Activated CD4-positive, CD25-positive, alpha-beta regulatory T cell (primary cell): ENCODE results near the gene TREML4.
"Not testable (repeated sequence)": the region's sequence is repeated elsewhere in the genome, so short reads cannot be mapped to it uniquely, and the experiment has no call there.

Source experiments
- DNase-seq, 4 experiments: peaks; one replicate each; lab custom pipeline; 2025; lab: John Stamatoyannopoulos, UW

Gene TREML4

DNA sequence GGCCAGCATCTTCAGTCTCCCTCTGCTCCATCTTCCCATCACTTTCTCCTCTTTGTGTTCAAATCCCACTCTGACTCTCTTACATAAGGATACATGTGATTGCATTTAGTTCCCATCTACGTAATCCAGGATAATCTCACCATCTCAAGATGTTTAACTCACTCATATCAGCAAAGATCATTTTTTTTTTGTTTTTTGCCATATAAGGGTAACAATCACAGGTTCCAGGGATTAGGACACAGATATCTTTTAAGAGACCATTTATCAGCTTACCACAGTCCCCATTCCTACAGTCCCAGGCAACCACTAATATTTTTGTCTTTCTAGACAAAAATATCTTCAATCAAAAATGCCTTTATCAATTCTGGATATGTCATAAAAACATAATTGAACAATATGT lies 24.0 kb upstream of the TREML4 start:
- DNase-seq = no peak

DNA sequence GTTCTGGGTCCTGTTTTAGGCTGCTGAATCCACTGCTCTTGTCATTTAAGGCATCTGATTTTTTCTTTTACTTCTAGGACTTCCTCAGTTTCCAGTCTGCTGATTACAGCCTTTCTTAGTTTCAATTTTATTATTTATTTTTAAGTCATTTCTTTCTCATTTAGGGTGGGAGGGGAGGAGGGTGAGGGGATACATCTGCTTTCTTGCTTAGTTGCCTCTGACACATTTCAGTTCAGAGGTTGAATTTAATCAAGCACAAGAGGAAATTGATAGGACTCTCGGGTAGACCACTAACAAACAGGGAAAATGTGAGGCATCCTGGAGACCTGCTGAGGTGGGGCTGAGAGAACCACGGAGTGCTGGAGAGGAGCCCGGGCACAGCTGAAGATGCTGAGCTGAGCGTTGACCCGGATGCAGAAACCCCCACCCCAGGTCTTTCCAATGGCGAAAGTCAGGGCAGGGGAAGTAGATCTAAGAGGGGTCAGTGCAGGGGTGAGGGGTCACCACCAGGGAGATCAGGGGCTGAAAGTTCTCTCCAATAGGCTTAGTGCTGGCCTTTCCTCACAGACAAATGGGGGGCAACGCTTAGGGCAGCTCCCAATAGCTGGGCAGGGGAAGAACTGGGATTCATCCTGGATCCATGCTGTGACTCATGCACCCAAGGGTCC lies 19.6 kb upstream of the TREML4 start:
- no peak for DNase-seq

GRCh38 chr6:41209547-41210320 lies 18.4 kb upstream of the TREML4 start:
- no peak for DNase-seq

DNA sequence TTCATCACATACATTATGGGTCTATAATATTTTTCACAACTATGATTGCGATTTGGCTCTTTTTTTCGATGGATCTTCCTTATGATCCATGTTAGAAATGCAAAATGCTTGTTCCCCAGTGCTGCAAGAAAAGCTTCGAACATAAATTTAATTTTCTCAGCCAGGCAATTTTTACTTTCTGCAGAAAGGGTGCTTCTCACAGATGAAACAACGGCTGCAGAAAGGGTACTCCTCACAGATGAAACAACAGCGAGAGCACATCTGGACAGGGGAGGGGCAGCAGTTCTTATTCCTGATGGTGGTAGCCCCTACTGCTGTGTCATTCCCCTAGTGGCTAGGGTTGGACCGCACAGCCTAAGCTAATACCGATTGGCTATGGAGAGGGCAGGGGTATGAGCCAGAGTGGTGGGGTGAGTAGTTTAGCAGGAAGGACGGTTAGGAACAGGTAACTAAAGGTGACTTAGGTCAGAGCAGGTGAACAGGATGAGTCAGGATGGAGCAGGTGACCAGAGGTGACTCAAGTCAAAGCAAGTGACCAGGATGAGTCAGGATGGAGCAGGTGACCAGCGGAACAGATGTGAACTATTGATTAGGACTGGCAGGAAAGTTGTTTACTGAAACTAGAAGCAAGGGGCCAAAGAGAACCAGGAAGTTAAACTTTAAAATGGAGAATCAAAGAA lies 13.4 kb upstream of the TREML4 start:
- DNase-seq = no peak

- DNase-seq = no peak
Measured at GRCh38 chr6:41215777-41216176, 12.4 kb upstream of the TREML4 start.

DNA sequence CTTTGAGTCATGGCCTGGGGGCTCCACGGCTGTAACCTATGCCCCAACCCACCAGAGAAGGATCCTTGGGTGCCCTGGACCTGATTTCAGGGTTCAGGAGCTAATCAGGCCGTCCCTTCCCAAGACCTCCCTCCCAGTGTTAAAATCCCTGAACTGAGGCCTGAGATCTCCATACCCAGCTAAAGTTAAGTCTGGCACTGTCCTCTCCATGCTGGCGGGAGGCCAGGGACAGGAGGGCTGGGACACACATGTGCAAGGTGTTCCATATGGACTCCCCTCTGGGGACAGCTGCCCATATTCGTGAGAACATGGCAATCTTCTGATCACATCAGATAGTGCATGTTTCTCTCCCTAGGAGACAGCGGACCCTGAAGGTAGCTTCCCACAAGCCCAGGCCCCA lies 11.5 kb upstream of the TREML4 start:
- no peak for DNase-seq

- DNase-seq = no peak
Measured at GRCh38 chr6:41222045-41222444, 6.1 kb upstream of the TREML4 start.

GRCh38 chr6:41222513-41222912 lies 5.6 kb upstream of the TREML4 start:
- DNase-seq = no peak

DNA sequence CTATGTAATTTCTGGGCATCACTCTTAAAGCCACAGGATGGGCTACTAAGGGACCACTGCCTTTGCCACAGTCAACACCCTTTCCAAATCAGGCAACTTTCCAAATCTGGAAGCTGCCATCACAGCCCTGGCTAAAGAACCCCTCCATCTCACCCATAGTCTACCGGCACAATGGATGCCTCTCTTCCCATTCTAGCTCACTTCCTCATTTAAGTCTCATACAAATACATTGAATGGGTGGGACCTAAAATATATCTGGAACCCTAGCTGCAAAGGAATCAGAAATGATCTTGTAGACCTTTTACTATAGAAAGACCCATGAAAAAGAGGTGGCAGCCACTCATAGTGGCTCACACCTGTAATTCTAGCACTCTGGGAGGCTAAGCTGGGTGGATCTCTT lies 3.3 kb upstream of the TREML4 start:
- DNase-seq = no peak

DNA sequence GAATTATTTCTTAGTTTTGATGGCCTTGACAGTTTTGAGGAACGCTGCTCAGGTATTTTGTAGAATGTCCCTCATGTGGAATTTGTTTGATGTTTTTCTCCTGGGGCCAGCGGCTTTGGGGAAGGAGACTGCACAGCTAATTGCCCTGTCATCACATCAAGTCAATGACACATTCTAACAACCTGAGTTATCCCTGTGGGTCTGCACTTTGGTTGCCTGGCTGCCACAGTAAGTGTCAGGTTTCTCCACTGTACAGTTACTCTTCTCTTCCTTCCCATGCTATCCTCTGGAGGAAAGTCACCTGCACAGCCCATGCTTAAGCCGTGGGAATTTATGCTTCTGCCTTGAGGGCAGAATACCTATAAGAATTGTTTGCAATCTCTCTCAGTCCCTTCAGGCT lies 1.4 kb upstream of the TREML4 start:
- DNase-seq = no peak

- no peak for DNase-seq
Measured at GRCh38 chr6:41228616-41229015, 467 bp downstream of the TREML4 start.

GRCh38 chr6:41229721-41230120 lies 1.6 kb downstream of the TREML4 start:
- no peak for DNase-seq

DNA sequence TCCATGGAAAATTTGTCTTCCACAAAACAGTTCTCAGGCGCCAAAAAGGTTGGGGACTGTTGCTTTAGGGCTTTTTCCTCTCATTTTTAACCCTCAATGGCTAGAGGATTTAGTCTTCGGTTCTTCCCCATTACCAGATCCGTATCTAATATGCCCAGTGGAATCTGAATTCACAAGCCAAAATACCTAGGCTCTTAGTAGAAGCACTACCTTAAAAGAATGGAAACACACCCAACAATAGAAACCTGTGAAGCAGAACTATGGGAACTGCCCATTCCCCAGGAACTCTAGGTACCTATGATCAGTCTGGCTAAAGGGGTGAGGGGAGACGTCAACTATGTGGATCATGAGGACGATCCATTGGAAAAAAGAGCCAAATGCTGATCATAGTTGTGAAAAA lies 3.1 kb downstream of the TREML4 start:
- DNase-seq = no peak

DNA sequence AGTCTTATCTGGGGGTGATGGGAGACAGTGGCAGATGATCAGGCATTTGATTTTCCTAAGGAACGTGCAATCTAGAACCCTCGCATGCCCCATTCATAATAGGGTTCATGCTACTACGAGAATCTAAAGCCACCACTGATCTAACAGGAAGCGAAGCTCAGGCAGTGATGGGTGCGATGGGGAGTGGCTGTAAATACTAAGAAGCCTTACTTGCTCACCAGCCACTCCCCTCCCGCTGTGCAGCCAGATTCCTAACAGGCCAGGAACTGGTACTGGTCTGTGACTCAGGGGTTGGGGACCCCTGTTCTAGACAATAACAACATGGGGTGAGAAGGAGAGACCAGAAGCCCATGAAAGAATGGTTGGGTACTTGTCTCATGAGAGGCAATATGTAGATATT lies 4.5 kb downstream of the TREML4 start:
- DNase-seq = no peak

- DNase-seq = no peak
Measured at GRCh38 chr6:41236276-41236675, 8.1 kb downstream of the TREML4 start.

DNA sequence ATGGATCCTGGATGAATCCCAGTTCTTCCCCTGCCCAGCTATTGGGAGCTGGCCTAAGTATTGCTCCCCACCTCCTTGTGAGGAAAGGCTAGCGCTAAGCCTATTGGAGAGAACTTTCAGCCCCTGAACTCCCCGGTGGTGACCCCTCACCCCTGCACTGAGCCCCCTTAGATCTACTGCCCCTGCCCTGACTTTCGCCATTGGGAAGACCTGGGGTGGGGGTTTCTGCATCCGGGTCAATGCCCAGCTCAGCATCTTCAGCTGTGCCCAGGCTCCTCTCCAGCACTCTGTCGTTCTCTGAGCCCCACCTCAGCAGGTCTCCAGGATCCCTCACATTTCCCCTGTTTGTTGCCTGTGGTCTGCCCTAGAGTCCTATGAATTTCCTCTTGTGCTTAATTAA lies 9.0 kb downstream of the TREML4 start:
- DNase-seq = no peak

DNA sequence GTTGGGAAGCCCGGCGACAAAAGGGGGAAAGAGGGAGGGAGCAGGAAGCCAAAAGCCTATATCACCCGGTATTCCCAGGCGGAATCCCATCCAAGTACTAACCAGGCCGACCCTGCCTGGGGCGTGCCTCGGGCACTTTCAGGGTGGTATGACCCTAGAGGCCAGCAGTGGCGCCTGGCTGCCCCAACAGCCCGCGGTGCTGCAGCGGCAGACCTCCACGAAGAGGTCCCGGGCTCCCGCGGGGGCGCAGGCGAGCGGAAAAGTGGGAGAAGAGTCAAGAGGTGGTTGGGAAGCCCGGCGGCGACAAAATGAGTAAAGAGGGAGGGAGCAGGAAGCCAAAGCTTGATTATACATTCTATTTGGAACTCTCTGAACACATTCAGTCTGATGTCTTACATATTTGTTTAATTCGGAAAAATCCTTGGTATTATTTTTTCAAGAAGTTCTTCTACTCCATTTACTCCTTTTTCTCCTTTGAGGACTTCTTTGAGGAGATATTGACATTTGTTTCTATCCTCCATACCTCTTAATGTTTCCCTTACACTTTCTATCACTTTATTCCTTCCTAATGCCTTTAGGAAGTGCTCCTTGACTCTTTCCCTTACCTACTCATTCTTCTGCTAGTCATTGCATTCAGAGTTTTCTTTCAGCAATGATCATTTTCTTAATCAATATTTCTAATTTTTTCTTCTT lies 11.5 kb downstream of the TREML4 start:
- no peak for DNase-seq

GRCh38 chr6:41246529-41246928 lies 18.4 kb downstream of the TREML4 start:
- DNase-seq = not testable (repeated sequence)

DNA sequence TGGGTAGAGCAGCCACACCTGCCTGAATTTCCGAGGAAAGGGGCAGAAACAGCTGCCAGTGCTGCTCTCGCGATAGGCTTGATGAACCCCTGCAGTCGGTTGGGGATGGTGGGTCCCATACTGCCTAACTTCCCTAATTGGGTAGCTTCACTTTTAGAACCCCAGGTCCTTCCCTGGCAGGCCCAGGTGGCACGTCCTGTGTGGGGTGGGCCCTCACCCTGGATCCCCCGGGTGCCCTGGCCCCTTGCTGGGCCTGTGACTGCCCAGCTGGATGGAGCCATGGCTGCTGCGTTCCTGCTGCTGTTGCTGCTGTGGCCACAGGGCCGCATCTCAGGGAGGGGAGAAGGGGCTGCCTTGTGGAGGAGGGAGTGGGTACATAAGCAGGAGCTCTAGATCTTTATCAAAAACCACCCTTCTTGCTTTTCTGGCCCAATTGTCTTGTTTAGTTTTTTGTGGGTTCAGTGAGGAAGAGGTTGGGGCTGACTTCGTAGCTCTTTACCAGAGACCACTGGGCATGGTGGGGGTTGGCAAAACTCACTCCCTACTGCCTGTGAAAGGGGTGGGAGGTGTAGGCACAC lies 19.2 kb downstream of the TREML4 start:
- DNase-seq = no peak

GRCh38 chr6:41247882-41248705 lies 19.9 kb downstream of the TREML4 start:
- no peak for DNase-seq

- DNase-seq = no peak
Measured at GRCh38 chr6:41252401-41253169, 24.4 kb downstream of the TREML4 start.
